ENCODE measurements around the gene RALGAPA2.

RALGAPA2 gene

DNA sequence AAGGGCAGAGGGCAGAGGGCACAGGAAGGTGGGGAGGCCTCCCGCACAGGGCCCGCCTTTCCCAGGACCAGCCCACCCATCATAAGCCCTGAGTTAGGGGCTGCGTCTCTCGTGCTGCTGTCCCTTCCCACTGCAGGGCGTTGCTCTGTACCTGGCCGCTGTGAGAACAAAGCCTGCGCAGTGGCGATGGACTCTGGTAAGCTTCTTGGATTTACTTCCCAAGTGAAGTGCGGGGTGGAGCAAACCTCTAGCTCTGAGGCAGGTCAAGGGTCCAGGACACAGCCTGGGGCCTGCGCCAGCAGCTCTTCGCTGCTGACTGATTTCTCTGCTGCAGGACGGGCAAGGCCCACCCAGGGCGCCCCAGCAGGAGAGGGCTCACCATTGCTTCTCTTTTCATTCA, 320.7 kb downstream of the RALGAPA2 start:
- in situ Hi-C loops (cut with MboI; ENCODE audit: low sequenced_read_pairs, unreplicated experiment), result no loop called here
- TF ChIP-seq, protein P1, sequence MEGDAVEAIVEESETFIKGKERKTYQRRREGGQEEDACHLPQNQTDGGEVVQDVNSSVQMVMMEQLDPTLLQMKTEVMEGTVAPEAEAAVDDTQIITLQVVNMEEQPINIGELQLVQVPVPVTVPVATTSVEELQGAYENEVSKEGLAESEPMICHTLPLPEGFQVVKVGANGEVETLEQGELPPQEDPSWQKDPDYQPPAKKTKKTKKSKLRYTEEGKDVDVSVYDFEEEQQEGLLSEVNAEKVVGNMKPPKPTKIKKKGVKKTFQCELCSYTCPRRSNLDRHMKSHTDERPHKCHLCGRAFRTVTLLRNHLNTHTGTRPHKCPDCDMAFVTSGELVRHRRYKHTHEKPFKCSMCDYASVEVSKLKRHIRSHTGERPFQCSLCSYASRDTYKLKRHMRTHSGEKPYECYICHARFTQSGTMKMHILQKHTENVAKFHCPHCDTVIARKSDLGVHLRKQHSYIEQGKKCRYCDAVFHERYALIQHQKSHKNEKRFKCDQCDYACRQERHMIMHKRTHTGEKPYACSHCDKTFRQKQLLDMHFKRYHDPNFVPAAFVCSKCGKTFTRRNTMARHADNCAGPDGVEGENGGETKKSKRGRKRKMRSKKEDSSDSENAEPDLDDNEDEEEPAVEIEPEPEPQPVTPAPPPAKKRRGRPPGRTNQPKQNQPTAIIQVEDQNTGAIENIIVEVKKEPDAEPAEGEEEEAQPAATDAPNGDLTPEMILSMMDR (IDR thresholded peaks at IDR 0.05; ENCODE audit: borderline replicate concordance, control extremely low read depth, extremely low read depth, insufficient read depth, missing control alignments), result no peak
- DNase-seq (ENCODE audit: low spot score), result no peak

DNA sequence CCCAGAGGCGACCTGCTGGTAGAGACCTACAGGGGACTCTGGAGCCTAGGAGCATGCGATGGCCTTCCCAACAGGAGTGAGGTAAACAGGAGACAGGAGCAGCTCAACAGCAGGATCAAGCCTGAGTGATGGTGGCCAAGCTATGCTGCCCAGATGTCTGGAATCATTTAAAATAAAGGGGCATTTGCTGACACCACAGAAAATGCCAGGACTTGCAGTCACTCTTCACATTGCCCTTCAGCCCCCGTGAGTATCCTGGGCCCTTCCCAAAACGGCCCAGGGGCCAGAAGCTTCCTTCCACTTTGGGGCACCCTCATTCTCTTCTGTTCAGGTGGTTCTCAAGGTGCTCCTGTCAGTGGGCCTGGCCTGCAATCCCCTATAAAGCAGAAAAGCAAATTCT, 321.3 kb downstream of the RALGAPA2 start:
- in situ Hi-C loops (cut with MboI; ENCODE audit: low sequenced_read_pairs, unreplicated experiment), result no loop called here
- no peak for DNase-seq (ENCODE audit: low spot score)
- TF ChIP-seq, protein P1 (IDR thresholded peaks at IDR 0.05; ENCODE audit: borderline replicate concordance, control extremely low read depth, extremely low read depth, insufficient read depth, missing control alignments), result no peak

DNA sequence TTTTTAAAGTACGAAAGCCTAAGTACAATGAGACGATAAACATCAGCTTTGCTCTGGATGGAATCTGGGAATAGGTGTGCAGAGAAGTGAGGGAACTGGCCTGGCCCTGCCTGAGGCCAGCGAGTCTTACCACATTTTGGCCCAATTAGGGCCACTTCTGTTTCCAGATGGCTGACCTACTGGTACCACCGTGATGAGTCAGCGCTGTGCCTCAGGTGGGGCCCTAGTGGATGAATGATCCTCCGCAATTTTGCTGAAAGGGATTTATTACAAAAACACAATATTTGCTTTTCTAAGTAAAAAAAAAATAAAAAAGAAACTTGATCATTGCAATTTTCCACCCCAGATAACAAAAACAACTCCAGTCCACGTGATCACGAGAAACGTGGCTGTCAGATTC, 322.1 kb downstream of the RALGAPA2 start:
- TF ChIP-seq, protein P1 (IDR thresholded peaks at IDR 0.05; ENCODE audit: borderline replicate concordance, control extremely low read depth, extremely low read depth, insufficient read depth, missing control alignments), result no peak
- in situ Hi-C loops (cut with MboI; ENCODE audit: low sequenced_read_pairs, unreplicated experiment), result no loop called here
- no peak for DNase-seq (ENCODE audit: low spot score)

DNA sequence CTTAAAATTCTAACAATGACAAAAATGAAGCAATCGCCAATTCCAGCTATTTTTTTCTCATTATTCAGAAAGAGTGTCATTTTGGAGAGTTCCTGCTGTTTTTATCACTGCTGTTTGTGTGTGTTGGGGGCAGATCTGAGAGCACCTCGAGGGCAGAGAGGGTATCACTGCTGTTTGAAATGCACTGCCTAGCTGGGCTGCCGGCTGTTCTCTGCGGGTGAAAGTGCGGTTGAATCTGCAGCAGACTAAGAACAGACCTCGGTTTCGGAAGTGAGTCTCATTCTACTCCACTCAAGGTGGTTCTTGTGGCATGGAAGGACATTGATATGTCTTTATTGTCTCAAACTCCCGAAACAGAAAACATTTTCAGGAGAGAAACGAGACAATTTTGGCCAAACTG, 326.3 kb downstream of the RALGAPA2 start:
- in situ Hi-C loops (cut with MboI; ENCODE audit: low sequenced_read_pairs, unreplicated experiment), result no loop called here
- TF ChIP-seq, protein P1 (IDR thresholded peaks at IDR 0.05; ENCODE audit: borderline replicate concordance, control extremely low read depth, extremely low read depth, insufficient read depth, missing control alignments), result no peak
- no peak for DNase-seq (ENCODE audit: low spot score)

DNA sequence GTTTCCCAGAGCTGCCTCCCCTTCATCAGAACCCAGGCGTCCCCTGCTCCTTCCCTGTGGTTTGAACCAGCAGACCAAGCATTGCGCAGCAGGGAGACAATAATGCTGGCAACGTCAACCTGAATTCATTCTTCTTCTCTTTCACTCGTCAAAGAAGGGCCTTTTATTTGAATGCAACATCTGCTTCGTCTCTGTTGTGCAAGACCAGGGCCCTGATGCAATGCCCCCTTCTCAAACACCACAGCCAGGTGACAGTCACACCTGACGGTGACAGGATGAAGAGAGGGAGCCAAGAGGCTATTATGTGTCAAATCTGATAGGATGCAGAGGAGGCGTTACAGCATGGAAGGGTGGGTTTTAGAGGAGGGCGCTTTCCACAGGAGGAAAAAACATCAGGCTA, 336.6 kb downstream of the RALGAPA2 start:
- TF ChIP-seq, protein P1 (IDR thresholded peaks at IDR 0.05; ENCODE audit: borderline replicate concordance, control extremely low read depth, extremely low read depth, insufficient read depth, missing control alignments), result no peak
- no peak for DNase-seq (ENCODE audit: low spot score)
- in situ Hi-C loops (cut with MboI; ENCODE audit: low sequenced_read_pairs, unreplicated experiment), result no loop called here

DNA sequence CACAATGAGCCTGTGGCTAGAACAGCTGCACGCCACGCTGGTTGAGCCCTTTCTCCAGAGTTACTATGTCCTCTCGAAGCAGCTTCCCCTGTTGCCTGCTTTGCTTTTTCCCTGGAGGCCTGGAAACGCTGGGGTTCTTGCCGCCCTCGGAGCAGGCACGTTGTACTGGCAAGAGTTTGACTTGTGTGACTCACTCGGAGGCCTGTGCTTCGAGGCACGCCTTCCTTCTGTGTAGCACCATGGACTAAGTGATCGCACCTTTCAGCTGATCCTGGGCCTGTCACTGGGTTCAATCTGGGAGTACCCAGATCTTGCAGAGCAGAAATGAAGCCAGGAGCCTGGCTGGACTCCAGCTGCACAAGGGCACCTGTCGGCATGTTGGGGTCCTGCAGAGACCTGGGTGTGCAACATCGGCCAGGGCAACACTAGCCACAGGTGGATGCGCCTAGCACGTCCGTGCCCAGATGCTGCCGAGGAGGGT, 339.3 kb downstream of the RALGAPA2 start:
- TF ChIP-seq, protein P1 (IDR thresholded peaks at IDR 0.05; ENCODE audit: borderline replicate concordance, control extremely low read depth, extremely low read depth, insufficient read depth, missing control alignments), result no peak
- in situ Hi-C loops (cut with MboI; ENCODE audit: low sequenced_read_pairs, unreplicated experiment), result loop anchor here (25.0 kb wide), 1 partner anchor 1139 kb away; the partner anchor contains the start of gene NKX2-2
- DNase-seq (ENCODE audit: low spot score), result no peak
